ENCODE measurements around the gene OR6M1. TPM values are rescaled to one million over a fixed set of nuclear protein-coding genes. Genes with fewer than 3 reads are reported as not detected.

The OR6M1 gene
- total RNA-seq, 1 donor from 2014 or later, result not detected

DNA sequence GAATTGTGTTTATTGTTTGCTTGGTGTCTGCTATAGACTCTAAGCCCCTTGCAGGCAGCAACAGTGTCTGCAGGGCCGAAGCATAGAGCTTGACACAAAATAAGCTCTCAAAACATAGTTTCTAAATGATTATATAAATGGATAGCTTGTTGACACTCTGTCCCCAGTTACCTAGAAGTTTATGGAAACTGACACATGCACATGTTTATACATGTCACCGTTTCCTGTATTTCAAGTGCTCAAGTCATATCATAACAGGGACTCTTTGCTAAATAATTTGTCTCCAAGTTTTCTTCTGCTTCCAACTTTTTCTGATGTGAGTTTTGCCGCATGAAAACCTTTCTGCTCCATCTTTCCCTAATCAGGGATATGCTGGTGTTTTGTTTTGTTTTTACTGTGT is 48.2 kb downstream of the OR6M1 start:
- H3K36me3 Mint-ChIP-seq, result no peaks in the 10 kb centered on the region
- H3K27me3 Mint-ChIP-seq (ENCODE audit: low read depth), result peaks cover 3% of the 10 kb centered on the region
- TF ChIP-seq, protein P1, sequence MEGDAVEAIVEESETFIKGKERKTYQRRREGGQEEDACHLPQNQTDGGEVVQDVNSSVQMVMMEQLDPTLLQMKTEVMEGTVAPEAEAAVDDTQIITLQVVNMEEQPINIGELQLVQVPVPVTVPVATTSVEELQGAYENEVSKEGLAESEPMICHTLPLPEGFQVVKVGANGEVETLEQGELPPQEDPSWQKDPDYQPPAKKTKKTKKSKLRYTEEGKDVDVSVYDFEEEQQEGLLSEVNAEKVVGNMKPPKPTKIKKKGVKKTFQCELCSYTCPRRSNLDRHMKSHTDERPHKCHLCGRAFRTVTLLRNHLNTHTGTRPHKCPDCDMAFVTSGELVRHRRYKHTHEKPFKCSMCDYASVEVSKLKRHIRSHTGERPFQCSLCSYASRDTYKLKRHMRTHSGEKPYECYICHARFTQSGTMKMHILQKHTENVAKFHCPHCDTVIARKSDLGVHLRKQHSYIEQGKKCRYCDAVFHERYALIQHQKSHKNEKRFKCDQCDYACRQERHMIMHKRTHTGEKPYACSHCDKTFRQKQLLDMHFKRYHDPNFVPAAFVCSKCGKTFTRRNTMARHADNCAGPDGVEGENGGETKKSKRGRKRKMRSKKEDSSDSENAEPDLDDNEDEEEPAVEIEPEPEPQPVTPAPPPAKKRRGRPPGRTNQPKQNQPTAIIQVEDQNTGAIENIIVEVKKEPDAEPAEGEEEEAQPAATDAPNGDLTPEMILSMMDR (IDR thresholded peaks at IDR 0.05; ENCODE audit: unreplicated experiment), result no peak
- DNase-seq (ENCODE audit: low spot score in 2 of 2, unreplicated experiment in 2 of 2), result no peak
- no peak overlapping the region for H3K4me3 Mint-ChIP-seq
- H3K27ac Mint-ChIP-seq, result no peak overlapping the region
- H3K4me1 Mint-ChIP-seq, result no peaks in the 10 kb centered on the region
- peaks cover 13% of the 10 kb centered on the region for H3K9me3 Mint-ChIP-seq

DNA sequence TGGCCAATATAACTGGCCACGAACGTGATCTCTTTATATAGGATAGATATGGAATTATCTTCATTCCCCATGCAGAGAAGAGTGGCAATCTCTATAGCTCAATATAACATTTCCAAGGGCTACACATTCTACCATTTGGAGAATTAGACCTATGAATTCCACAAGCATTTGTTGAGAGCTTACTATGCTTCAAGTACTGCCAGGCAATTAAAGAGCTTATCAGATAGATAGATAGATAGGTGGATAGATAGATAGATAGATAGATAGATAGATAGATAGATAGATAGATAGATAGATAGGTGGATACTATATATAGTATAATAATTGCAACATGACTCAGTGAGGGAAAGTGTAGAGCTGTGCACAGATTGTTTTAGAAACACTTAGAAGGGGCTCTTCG is 50.3 kb downstream of the OR6M1 start:
- Mint-ChIP-seq H3K27me3 (ENCODE audit: low read depth) (peaks cover 3% of the 10 kb centered on the region), H3K4me1 (peaks cover 10% of the 10 kb centered on the region), H3K27ac (no peak overlapping the region), H3K9me3 (no peaks in the 10 kb centered on the region), H3K36me3 (no peaks in the 10 kb centered on the region), H3K4me3 (no peak overlapping the region)
- no peak for DNase-seq (ENCODE audit: low spot score in 2 of 2, unreplicated experiment in 2 of 2)
- TF ChIP-seq, protein P1 (IDR thresholded peaks at IDR 0.05; ENCODE audit: unreplicated experiment), result no peak

Other genes with a start within 250 kb of the OR6M1 start
- gene SCN3B, start 151.7 kb downstream of the OR6M1 start, total RNA-seq, result 0.14 to 0.35 TPM (median 0.22 TPM) in 3 replicates
- 19.4 to 23.4 TPM (median 23.3 TPM) in 3 replicates for gene ZNF202, start 64.7 kb downstream of the OR6M1 start, total RNA-seq
- gene OR6X1, start 51.8 kb downstream of the OR6M1 start, total RNA-seq, result not detected in 3 replicates
- gene TMEM225, start 79.3 kb upstream of the OR6M1 start, total RNA-seq, result not detected in 3 replicates
- 0.07 to 0.20 TPM (median 0.11 TPM) in 3 replicates for gene OR8D4, start 95.8 kb upstream of the OR6M1 start, total RNA-seq
- gene OR4D5, start 133.3 kb upstream of the OR6M1 start, total RNA-seq, result not detected in 3 replicates
- not detected in 3 replicates for gene OR6T1, start 137.5 kb upstream of the OR6M1 start, total RNA-seq
- gene OR10S1, start 171.4 kb upstream of the OR6M1 start, total RNA-seq, result not detected in 3 replicates
- not detected in 3 replicates for gene OR10G6, start 188.8 kb upstream of the OR6M1 start, total RNA-seq
- not detected in 3 replicates for gene OR10G4, start 206.6 kb upstream of the OR6M1 start, total RNA-seq
- not detected in 3 replicates for gene OR10G9, start 216.7 kb upstream of the OR6M1 start, total RNA-seq
- not detected in 3 replicates for gene OR10G8, start 220.4 kb upstream of the OR6M1 start, total RNA-seq
- gene OR10G7, start 235.0 kb upstream of the OR6M1 start, total RNA-seq, result not detected in 3 replicates

Measured in mesothelial cell of epicardium (in vitro differentiated cells).